SH-SY5Y (cell line): Measurements from ENCODE around the gene TKTL2.

ENCODE experiments used
- GATA2 ChIP-seq: IDR thresholded peaks from 2 replicates; pipeline ENCODE4 v1.6.1; 2011; ENCODE audit warnings: mild to moderate bottlenecking, low read depth, low read length
- GATA3 ChIP-seq: IDR thresholded peaks from 2 replicates; pipeline ENCODE4 v1.6.1; 2011; ENCODE audit warnings: low read depth, mild to moderate bottlenecking, low read length, moderate library complexity

DNA sequence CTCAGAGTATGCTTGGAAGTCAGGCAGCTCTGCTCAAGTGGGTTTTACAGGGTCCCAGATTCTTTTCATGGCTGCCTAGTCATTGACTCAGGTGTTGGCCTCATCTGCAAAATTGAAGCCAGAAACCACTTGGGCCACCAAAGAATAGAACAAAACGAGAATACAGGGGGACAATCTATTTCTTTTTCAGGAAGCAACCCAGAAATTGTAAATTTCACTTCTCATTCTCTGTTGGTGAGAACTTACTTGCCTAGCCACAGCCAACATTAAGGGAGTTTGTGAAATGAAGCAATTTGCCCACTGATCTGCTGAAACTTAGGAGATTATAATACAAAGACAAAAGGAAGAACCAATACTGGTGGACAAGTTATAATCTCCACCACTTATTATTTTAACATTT, 8.6 kb upstream of the TKTL2 start:
- TF ChIP-seq GATA2 = no peak
- no peak for TF ChIP-seq GATA3
